Measurements from ENCODE around the gene KRTAP12-4.
"Not testable (repeated sequence)": the region's sequence is repeated elsewhere in the genome, so short reads cannot be mapped to it uniquely, and the experiment has no call there.

DNA sequence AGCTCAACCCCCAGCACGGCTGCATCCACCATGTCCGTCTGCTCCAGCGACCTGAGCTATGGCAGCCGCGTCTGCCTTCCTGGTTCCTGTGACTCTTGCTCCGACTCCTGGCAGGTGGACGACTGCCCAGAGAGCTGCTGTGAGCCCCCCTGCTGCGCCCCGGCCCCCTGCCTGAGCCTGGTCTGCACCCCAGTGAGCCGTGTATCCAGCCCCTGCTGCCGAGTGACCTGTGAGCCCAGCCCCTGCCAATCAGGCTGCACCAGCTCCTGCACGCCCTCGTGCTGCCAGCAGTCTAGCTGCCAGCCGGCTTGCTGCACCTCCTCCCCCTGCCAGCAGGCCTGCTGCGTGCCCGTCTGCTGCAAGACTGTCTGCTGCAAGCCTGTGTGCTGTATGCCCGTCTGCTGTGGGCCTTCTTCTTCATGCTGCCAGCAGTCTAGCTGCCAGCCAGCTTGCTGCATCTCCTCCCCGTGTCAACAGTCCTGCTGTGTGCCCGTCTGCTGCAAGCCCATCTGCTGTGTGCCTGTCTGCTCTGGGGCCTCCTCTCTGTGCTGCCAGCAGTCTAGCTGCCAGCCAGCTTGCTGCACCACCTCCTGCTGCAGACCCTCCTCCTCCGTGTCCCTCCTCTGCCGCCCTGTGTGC lies 42.8 kb upstream of the KRTAP12-4 start, which contains the start of gene KRTAP10-12:
- TF ChIP-seq, protein P1, sequence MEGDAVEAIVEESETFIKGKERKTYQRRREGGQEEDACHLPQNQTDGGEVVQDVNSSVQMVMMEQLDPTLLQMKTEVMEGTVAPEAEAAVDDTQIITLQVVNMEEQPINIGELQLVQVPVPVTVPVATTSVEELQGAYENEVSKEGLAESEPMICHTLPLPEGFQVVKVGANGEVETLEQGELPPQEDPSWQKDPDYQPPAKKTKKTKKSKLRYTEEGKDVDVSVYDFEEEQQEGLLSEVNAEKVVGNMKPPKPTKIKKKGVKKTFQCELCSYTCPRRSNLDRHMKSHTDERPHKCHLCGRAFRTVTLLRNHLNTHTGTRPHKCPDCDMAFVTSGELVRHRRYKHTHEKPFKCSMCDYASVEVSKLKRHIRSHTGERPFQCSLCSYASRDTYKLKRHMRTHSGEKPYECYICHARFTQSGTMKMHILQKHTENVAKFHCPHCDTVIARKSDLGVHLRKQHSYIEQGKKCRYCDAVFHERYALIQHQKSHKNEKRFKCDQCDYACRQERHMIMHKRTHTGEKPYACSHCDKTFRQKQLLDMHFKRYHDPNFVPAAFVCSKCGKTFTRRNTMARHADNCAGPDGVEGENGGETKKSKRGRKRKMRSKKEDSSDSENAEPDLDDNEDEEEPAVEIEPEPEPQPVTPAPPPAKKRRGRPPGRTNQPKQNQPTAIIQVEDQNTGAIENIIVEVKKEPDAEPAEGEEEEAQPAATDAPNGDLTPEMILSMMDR (IDR thresholded peaks at IDR 0.05; ENCODE audit: borderline replicate concordance, extremely low read depth, low read length, poor library complexity, severe bottlenecking) = not testable (repeated sequence)
- not testable (repeated sequence) for TF ChIP-seq EZH2 (IDR thresholded peaks at IDR 0.05; ENCODE audit: borderline replicate concordance, low read depth, low read length, severe bottlenecking)
